Gastrocnemius medialis (tissue), 4 donors: ENCODE data around the gene GMNN. TPM values are rescaled to one million over a fixed set of nuclear protein-coding genes. Genes with fewer than 3 reads are reported as not detected.
"Not testable (repeated sequence)": the region's sequence is repeated elsewhere in the genome, so short reads cannot be mapped to it uniquely, and the experiment has no call there.

ENCODE experiments used
- ATAC-seq, 2 donors: fragments of 150-250 bp; one replicate each; pipeline ENCODE4 v1.9.1; 2016
- DNase-seq, 2 donors: peaks; one replicate each; pipeline ENCODE4 v3.0.0-alpha.2; 2019
- H3K27ac ChIP-seq, 4 donors: fragments of 200-600 bp; sonication (generic); 1 replicate in 1 of 4; 2 replicates in 3 of 4; pipeline ENCODE4 v1.5.1; 2016 to 2018; ENCODE audit warnings: mild to moderate bottlenecking in 2 of 4, moderate library complexity in 1 of 4
- H3K27me3 ChIP-seq, 3 donors: fragments of 200-600 bp; sonication (generic) in 2 of 3; 1 replicate in 1 of 3; 2 replicates in 2 of 3; pipeline versions ENCODE4 v1.5.1 to v1.6.0; 2016 to 2019; ENCODE audit warnings: mild to moderate bottlenecking in 1 of 3, moderate library complexity in 1 of 3
- H3K36me3 ChIP-seq, 2 donors: fragments of 200-600 bp; sonication (generic) in 1 of 2; one replicate each; pipeline ENCODE4 v1.5.1; 2017 to 2018
- H3K4me1 ChIP-seq, 2 donors: fragments of 200-600 bp; sonication (generic) in 1 of 2; one replicate each; pipeline ENCODE4 v1.5.1; 2016 to 2017; ENCODE audit warnings: mild to moderate bottlenecking in 2 of 2
- H3K4me3 ChIP-seq, 4 donors: fragments of 200-600 bp; sonication (generic) in 3 of 4; 1 replicate in 1 of 4; 2 replicates in 3 of 4; pipeline ENCODE4 v1.5.1; 2016 to 2019; ENCODE audit warnings: mild to moderate bottlenecking in 2 of 4
- H3K9me3 ChIP-seq, 3 donors: fragments of 200-600 bp; sonication (generic) in 2 of 3; 1 replicate in 1 of 3; 2 replicates in 2 of 3; pipeline ENCODE4 v1.5.1; 2016 to 2019
- CTCF ChIP-seq, 5 experiments: fragments of 450-650 bp in 3 of 5; fragments of 200-600 bp in 2 of 5; sonication (generic) in 2 of 5; IDR thresholded peaks in 4 of 5; conservative IDR thresholded peaks in 1 of 5; 1 replicate in 4 of 5; 2 replicates in 1 of 5; pipeline ENCODE4 v1.5.1; 2016 to 2019; ENCODE audit warnings: antibody characterized with exemption in 5 of 5, mild to moderate bottlenecking in 3 of 5, moderate library complexity in 3 of 5
- POLR2A ChIP-seq, 2 donors: fragments of 450-650 bp; IDR thresholded peaks; one replicate each; pipeline ENCODE4 v1.6.1; 2017; ENCODE audit warnings: antibody characterized with exemption in 2 of 2, mild to moderate bottlenecking in 2 of 2, moderate library complexity in 2 of 2
- in situ Hi-C, 4 donors: fragments of 200-750 bp; cut with MboI; loops; one replicate each; pipeline versions ENCODE4 v1.15.0 to v1.8.0; 2017; ENCODE audit warnings: low sequenced_read_pairs in 4 of 4
- intact Hi-C: fragments of 100-400 bp; cut with DNase I; formaldehyde crosslinking; loops from one replicate; pipeline ENCODE4 v1.15.1; 2023; ENCODE audit warnings: low total_unique reads
- total RNA-seq, 4 donors: library from RNA; depleted of rRNA; stranded (reverse); fragments of >200 nt; gene quantifications; one replicate each; pipeline versions ENCODE4 v1.1.0 to v1.2.3, GENCODE V29; 2016

Gene GMNN
- total RNA-seq, 4 donors from 2014 or later, result 2.6 to 4.4 (median 3.3) TPM

- DNase-seq, result no peak
- in situ Hi-C loops, result loop anchor here (10.0 kb wide), 1 partner anchor 175 kb away; no protein-coding TSS in a partner anchor
- ATAC-seq, result no peak
- Histone ChIP-seq H3K4me1 (no peaks in the 10 kb centered on the region), H3K27me3 (no peaks in the 10 kb centered on the region), H3K36me3 (no peaks in the 10 kb centered on the region), H3K27ac (no peak overlapping the region), H3K9me3 (no peaks in the 10 kb centered on the region), H3K4me3 (no peak overlapping the region)
- intact Hi-C loops, result no loop called here
- TF ChIP-seq POLR2A (IDR thresholded peaks at IDR 0.05) (no peak), CTCF (IDR thresholded peaks at IDR 0.05 in 4 of 5, conservative IDR thresholded peaks at IDR 0.05 in 1 of 5) (no peak)
Observed at GRCh38 chr6:24760210-24760609, 14.5 kb upstream of the GMNN start.

- in situ Hi-C loops, result loop anchor here (10.0 kb wide), 1 partner anchor 177 kb away; no protein-coding TSS in a partner anchor
- Histone ChIP-seq H3K4me3 (no peak overlapping the region), H3K27ac (no peak overlapping the region), H3K9me3 (no peaks in the 10 kb centered on the region), H3K4me1 (no peaks in the 10 kb centered on the region), H3K27me3 (no peaks in the 10 kb centered on the region), H3K36me3 (no peaks in the 10 kb centered on the region)
- no peak for DNase-seq
- TF ChIP-seq CTCF (IDR thresholded peaks at IDR 0.05 in 4 of 5, conservative IDR thresholded peaks at IDR 0.05 in 1 of 5), result no peak
- no peak for TF ChIP-seq POLR2A (IDR thresholded peaks at IDR 0.05)
- ATAC-seq, result no peak
- intact Hi-C loops, result no loop called here
Observed at GRCh38 chr6:24761193-24761835, 13.4 kb upstream of the GMNN start.

GRCh38 chr6:24761851-24762250, 12.9 kb upstream of the GMNN start:
- Histone ChIP-seq H3K4me3 (no peak overlapping the region), H3K4me1 (no peaks in the 10 kb centered on the region), H3K36me3 (no peaks in the 10 kb centered on the region), H3K27ac (no peak overlapping the region), H3K9me3 (no peaks in the 10 kb centered on the region), H3K27me3 (no peaks in the 10 kb centered on the region)
- in situ Hi-C loops, result loop anchor here (10.0 kb wide), 1 partner anchor 177 kb away; no protein-coding TSS in a partner anchor
- intact Hi-C loops, result no loop called here
- no peak for TF ChIP-seq POLR2A (IDR thresholded peaks at IDR 0.05)
- no peak for TF ChIP-seq CTCF (IDR thresholded peaks at IDR 0.05 in 4 of 5, conservative IDR thresholded peaks at IDR 0.05 in 1 of 5)
- DNase-seq (no peak), ATAC-seq (no peak)

- ATAC-seq (no peak), DNase-seq (no peak)
- Histone ChIP-seq H3K27ac (no peak overlapping the region), H3K9me3 (no peaks in the 10 kb centered on the region), H3K4me3 (no peak overlapping the region), H3K27me3 (no peaks in the 10 kb centered on the region), H3K36me3 (no peaks in the 10 kb centered on the region), H3K4me1 (no peaks in the 10 kb centered on the region)
- in situ Hi-C loops (loop anchor here (10.0 kb wide), 1 partner anchor 179 kb away; no protein-coding TSS in a partner anchor), intact Hi-C loops (no loop called here)
- no peak for TF ChIP-seq POLR2A (IDR thresholded peaks at IDR 0.05)
- no peak for TF ChIP-seq CTCF (IDR thresholded peaks at IDR 0.05 in 4 of 5, conservative IDR thresholded peaks at IDR 0.05 in 1 of 5)
Observed at GRCh38 chr6:24763578-24763977, 11.2 kb upstream of the GMNN start.

- H3K9me3 ChIP-seq, H3K4me3 ChIP-seq, H3K4me1 ChIP-seq, H3K27ac ChIP-seq, intact Hi-C loops, ATAC-seq, H3K36me3 ChIP-seq, DNase-seq, H3K27me3 ChIP-seq: not testable (repeated sequence)
- in situ Hi-C loops, result loop anchor here (10.0 kb wide), 1 partner anchor 180 kb away; no protein-coding TSS in a partner anchor
Observed at GRCh38 chr6:24764833-24765828, 9.6 kb upstream of the GMNN start.

- in situ Hi-C loops, result loop anchor here (10.0 kb wide), 1 partner anchor 181 kb away; no protein-coding TSS in a partner anchor
- DNase-seq, H3K36me3 ChIP-seq, ATAC-seq, H3K27ac ChIP-seq, H3K4me1 ChIP-seq, intact Hi-C loops, H3K27me3 ChIP-seq, H3K9me3 ChIP-seq, H3K4me3 ChIP-seq: not testable (repeated sequence)
Observed at GRCh38 chr6:24765968-24766367, 8.8 kb upstream of the GMNN start.
